Neural progenitor cell (in vitro differentiated cells): ENCODE measurements around the gene LAMC1. TPM values are rescaled to one million over a fixed set of nuclear protein-coding genes. Genes with fewer than 3 reads are reported as not detected.

Source experiments
- DNase-seq: peaks from one replicate; pipeline ENCODE4 v3.0.0-alpha.2; 2016; ENCODE audit warnings: low spot score
- H2AFZ ChIP-seq: fragments of 200-600 bp; sonication (generic); replicated peaks from 2 replicates; pipeline ENCODE4 v1.6.1; 2016; ENCODE audit warnings: antibody characterized with exemption
- H3F3A ChIP-seq: fragments of 200-600 bp; sonication (generic); 2 replicates; pipeline ENCODE4 v1.6.1; 2016; ENCODE audit warnings: antibody characterized with exemption, low read depth
- H3K27ac ChIP-seq: fragments of 200-600 bp; sonication (generic); 2 replicates; pipeline ENCODE4 v1.5.1; 2016; ENCODE audit warnings: mild to moderate bottlenecking
- H3K27me3 ChIP-seq: fragments of 200-600 bp; sonication (generic); 2 replicates; pipeline ENCODE4 v1.6.1; 2016; ENCODE audit warnings: mild to moderate bottlenecking, moderate library complexity
- H3K36me3 ChIP-seq: fragments of 200-600 bp; sonication (generic); 2 replicates; pipeline ENCODE4 v1.5.1; 2016
- H3K4me1 ChIP-seq: fragments of 200-600 bp; sonication (generic); 2 replicates; pipeline ENCODE4 v1.6.1; 2016; ENCODE audit warnings: mixed run types
- H3K4me2 ChIP-seq: fragments of 200-600 bp; sonication (generic); 2 replicates; pipeline ENCODE4 v1.6.1; 2016
- H3K4me3 ChIP-seq: fragments of 200-600 bp; sonication (generic); 2 replicates; pipeline ENCODE4 v1.5.1; 2016
- H3K79me2 ChIP-seq: fragments of 200-600 bp; sonication (generic); 2 replicates; pipeline ENCODE4 v1.6.1; 2016; ENCODE audit warnings: low read depth
- H3K9ac ChIP-seq: fragments of 200-600 bp; sonication (generic); 2 replicates; pipeline ENCODE4 v1.6.1; 2016
- H3K9me3 ChIP-seq: fragments of 200-600 bp; sonication (generic); 2 replicates; pipeline ENCODE4 v1.5.1; 2016; ENCODE audit warnings: low read depth
- H4K20me1 ChIP-seq: fragments of 200-600 bp; sonication (generic); 2 replicates; pipeline ENCODE4 v1.6.1; 2016; ENCODE audit warnings: low read depth
- H3K27ac Mint-ChIP-seq: 3 replicates; pipeline ENCODE4 v1.8.0; 2021; ENCODE audit warnings: mixed read lengths
- H3K27me3 Mint-ChIP-seq: 2 replicates; pipeline ENCODE4 v1.8.0; 2022; ENCODE audit warnings: low read depth, mild to moderate bottlenecking, inconsistent platforms, moderate library complexity, mixed read lengths; ENCODE audit not compliant: insufficient read depth
- H3K36me3 Mint-ChIP-seq: 3 replicates; pipeline ENCODE4 v1.8.0; 2021; ENCODE audit warnings: mixed read lengths
- H3K4me1 Mint-ChIP-seq: 3 replicates; pipeline ENCODE4 v1.8.0; 2021; ENCODE audit warnings: mixed read lengths
- H3K4me3 Mint-ChIP-seq: 3 replicates; pipeline ENCODE4 v1.8.0; 2021; ENCODE audit warnings: mild to moderate bottlenecking, moderate library complexity, mixed read lengths
- H3K9me3 Mint-ChIP-seq: 3 replicates; pipeline ENCODE4 v1.8.0; 2020; ENCODE audit warnings: mixed read lengths
- CTCF ChIP-seq: fragments of 200-600 bp; sonication (generic); IDR thresholded peaks from 2 replicates; pipeline ENCODE4 v1.5.1; 2017; ENCODE audit warnings: antibody characterized with exemption, mild to moderate bottlenecking
- EZH2 ChIP-seq: fragments of 200-600 bp; sonication (generic); IDR thresholded peaks from 2 replicates; pipeline ENCODE4 v1.6.1; 2017; ENCODE audit warnings: antibody characterized with exemption, mild to moderate bottlenecking, moderate library complexity
- EZH2phosphoT487 ChIP-seq: fragments of 200-600 bp; sonication (generic); IDR thresholded peaks from 2 replicates; pipeline ENCODE4 v1.6.1; 2017; ENCODE audit warnings: antibody characterized with exemption
- total RNA-seq: library from RNA; depleted of rRNA; stranded (reverse); fragments of >200 nt; gene quantifications from 2 replicates; pipeline ENCODE4 v1.2.3, GENCODE V29; 2015; ENCODE audit warnings: low replicate concordance

Gene LAMC1
- total RNA-seq, 1 donor from 2014 or later = 90.2 TPM

- no peaks in the 10 kb centered on the region for H3K27me3 Mint-ChIP-seq
- no peaks in the 10 kb centered on the region for H3K36me3 Mint-ChIP-seq
- no peak overlapping the region for H3K4me2 ChIP-seq
- H3K9ac ChIP-seq = no peak overlapping the region
- H3F3A ChIP-seq = no peaks in the 10 kb centered on the region
- no peak overlapping the region for H3K27ac Mint-ChIP-seq
- no peaks in the 10 kb centered on the region for H3K27me3 ChIP-seq
- H3K4me3 ChIP-seq = no peak overlapping the region
- H3K36me3 ChIP-seq = no peaks in the 10 kb centered on the region
- no peak overlapping the region for H2AFZ ChIP-seq
- H3K79me2 ChIP-seq = no peaks in the 10 kb centered on the region
- no peaks in the 10 kb centered on the region for H3K4me1 ChIP-seq
- DNase-seq = no peak
- H3K9me3 ChIP-seq = no peaks in the 10 kb centered on the region
- no peaks in the 10 kb centered on the region for H4K20me1 ChIP-seq
- H3K4me3 Mint-ChIP-seq = no peak overlapping the region
- H3K4me1 Mint-ChIP-seq = peaks cover 2% of the 10 kb centered on the region
- no peak overlapping the region for H3K27ac ChIP-seq
- no peak for TF ChIP-seq EZH2
- TF ChIP-seq CTCF = no peak
- TF ChIP-seq EZH2phosphoT487 = no peak
- no peaks in the 10 kb centered on the region for H3K9me3 Mint-ChIP-seq
Measured at GRCh38 chr1:183175631-183176030, 152.4 kb downstream of the LAMC1 start.

GRCh38 chr1:183178545-183178944 lies 155.3 kb downstream of the LAMC1 start:
- H3K27me3 ChIP-seq = no peaks in the 10 kb centered on the region
- TF ChIP-seq CTCF = no peak
- TF ChIP-seq EZH2phosphoT487 = no peak
- TF ChIP-seq EZH2 = no peak
- Mint-ChIP-seq H3K4me1 (peaks cover 5% of the 10 kb centered on the region), H3K36me3 (no peaks in the 10 kb centered on the region), H3K4me3 (no peak overlapping the region), H3K27ac (no peak overlapping the region), H3K9me3 (no peaks in the 10 kb centered on the region), H3K27me3 (no peaks in the 10 kb centered on the region)
- H3K36me3 ChIP-seq = no peaks in the 10 kb centered on the region
- H3K9me3 ChIP-seq = no peaks in the 10 kb centered on the region
- no peak overlapping the region for H3K4me3 ChIP-seq
- no peaks in the 10 kb centered on the region for H3F3A ChIP-seq
- H3K79me2 ChIP-seq = no peaks in the 10 kb centered on the region
- no peaks in the 10 kb centered on the region for H4K20me1 ChIP-seq
- H3K27ac ChIP-seq = no peak overlapping the region
- no peak overlapping the region for H3K4me2 ChIP-seq
- H3K4me1 ChIP-seq = no peaks in the 10 kb centered on the region
- H3K9ac ChIP-seq = no peak overlapping the region
- no peak for DNase-seq
- H2AFZ ChIP-seq = no peak overlapping the region

- peaks cover under 1% of the 10 kb centered on the region for H3K27me3 ChIP-seq
- H3F3A ChIP-seq = no peaks in the 10 kb centered on the region
- Mint-ChIP-seq H3K9me3 (no peaks in the 10 kb centered on the region), H3K4me3 (no peak overlapping the region), H3K27ac (no peak overlapping the region), H3K36me3 (no peaks in the 10 kb centered on the region), H3K4me1 (peaks cover 5% of the 10 kb centered on the region), H3K27me3 (no peaks in the 10 kb centered on the region)
- no peaks in the 10 kb centered on the region for H3K9me3 ChIP-seq
- no peaks in the 10 kb centered on the region for H3K79me2 ChIP-seq
- H4K20me1 ChIP-seq = no peaks in the 10 kb centered on the region
- TF ChIP-seq CTCF (no peak), EZH2phosphoT487 (no peak), EZH2 (no peak)
- no peak overlapping the region for H3K4me3 ChIP-seq
- no peaks in the 10 kb centered on the region for H3K36me3 ChIP-seq
- no peak overlapping the region for H3K4me2 ChIP-seq
- no peak overlapping the region for H2AFZ ChIP-seq
- no peak for DNase-seq
- H3K27ac ChIP-seq = no peak overlapping the region
- no peaks in the 10 kb centered on the region for H3K4me1 ChIP-seq
- H3K9ac ChIP-seq = no peak overlapping the region
Measured at GRCh38 chr1:183179033-183179432, 155.8 kb downstream of the LAMC1 start.
